ENCODE measurements around the gene DPRX.

DNA sequence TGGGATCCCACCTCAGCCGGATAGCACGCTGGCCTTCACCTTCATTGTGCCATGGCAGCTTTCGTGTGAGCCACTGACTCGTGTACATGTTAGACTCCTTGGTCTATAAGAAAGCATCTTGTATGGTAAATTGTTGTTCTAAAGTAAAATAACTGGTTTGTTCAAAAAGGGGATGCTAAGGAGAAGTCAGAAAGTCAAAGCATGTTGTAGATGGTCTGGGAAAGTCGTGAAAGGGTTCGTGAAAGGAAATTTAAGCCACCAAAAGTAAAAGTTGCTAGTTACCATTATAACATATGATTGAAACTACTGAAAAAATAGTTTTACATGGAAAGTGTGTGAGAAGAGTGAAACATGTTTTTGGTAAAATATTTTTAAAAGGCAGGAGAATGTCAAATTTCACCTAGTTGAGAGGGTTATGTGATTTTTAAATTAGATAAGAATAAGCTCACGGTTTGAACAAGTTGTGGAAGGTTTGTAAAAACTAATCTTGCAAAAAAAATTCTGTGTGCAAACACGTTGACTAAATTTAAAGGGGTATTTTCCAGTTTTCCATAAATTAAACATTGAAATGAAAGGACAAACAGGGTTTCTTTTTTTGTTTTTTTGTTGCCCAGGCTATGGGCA lies 23.4 kb downstream of the DPRX start:
- TF ChIP-seq, protein P1, sequence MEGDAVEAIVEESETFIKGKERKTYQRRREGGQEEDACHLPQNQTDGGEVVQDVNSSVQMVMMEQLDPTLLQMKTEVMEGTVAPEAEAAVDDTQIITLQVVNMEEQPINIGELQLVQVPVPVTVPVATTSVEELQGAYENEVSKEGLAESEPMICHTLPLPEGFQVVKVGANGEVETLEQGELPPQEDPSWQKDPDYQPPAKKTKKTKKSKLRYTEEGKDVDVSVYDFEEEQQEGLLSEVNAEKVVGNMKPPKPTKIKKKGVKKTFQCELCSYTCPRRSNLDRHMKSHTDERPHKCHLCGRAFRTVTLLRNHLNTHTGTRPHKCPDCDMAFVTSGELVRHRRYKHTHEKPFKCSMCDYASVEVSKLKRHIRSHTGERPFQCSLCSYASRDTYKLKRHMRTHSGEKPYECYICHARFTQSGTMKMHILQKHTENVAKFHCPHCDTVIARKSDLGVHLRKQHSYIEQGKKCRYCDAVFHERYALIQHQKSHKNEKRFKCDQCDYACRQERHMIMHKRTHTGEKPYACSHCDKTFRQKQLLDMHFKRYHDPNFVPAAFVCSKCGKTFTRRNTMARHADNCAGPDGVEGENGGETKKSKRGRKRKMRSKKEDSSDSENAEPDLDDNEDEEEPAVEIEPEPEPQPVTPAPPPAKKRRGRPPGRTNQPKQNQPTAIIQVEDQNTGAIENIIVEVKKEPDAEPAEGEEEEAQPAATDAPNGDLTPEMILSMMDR (IDR thresholded peaks at IDR 0.05; ENCODE audit: low read length): no peak
- TF ChIP-seq EZH2 (optimal IDR thresholded peaks at IDR 0.05; ENCODE audit: low read depth, low read length): no peak
